Activated CD4-positive, alpha-beta T cell treated with anti-CD3 and anti-CD28 coated beads, Interleukin-2, Interleukin-4, amounts not matched to agents 100 ng/mL and 50 ng/mL, durations not matched to agents 16 hours and 8 hours (primary cell): Measurements from ENCODE around the gene EGLN1.
"Not testable (repeated sequence)": the region's sequence is repeated elsewhere in the genome, so short reads cannot be mapped to it uniquely, and the experiment has no call there.

ENCODE experiments used
- DNase-seq: peaks from one replicate; pipeline ENCODE4 v3.0.0-alpha.2; 2020; ENCODE audit warnings: low spot score

EGLN1 gene

DNA sequence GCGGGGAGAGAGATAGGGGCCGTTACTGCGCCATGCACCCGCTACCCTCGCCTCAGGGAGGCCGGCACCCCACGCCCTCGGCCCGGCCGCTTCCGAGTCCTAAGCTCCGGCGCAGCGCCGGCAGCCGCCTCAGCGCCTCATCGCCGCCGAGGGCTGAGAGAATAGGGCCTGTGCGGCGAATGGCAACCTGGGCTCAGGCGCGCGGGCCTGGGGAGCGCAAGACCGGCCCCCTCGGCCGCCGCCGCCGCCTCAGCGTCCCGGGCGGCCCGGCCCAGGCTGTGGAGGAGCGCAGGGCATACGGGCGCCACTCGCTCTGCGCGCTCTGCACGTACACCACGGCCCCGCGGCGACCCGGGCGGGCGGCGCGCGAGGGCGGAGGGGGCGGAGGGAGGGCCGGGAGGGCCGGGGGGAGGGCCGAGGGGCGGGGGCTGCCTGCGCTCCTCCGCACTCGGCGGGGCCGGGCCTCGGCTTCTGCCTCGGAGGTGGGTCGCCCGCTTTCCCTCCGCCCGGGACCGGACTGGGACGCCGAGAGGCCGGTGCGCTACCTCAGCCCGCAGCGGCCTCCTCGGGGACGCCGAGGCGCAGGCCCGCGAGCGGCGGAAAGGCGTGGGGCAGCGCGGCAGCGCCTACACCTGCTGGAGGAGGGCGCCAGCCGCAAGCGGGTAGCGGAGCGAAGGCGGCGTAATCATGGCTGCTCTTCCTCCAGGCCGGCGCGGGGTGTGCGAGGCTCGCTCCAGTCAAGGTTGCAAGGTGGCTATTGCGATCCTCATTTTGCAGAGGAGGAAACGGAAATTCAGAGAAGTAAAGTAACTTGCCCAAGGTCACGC is at the start of gene EGLN1:
TSS of gene EGLN1 (minus strand) at position 317 of the 827 bp plus-strand sequence. CDS start 399 bp downstream, outside the sequence.
- DNase-seq, result peak; percentile 83

DNA sequence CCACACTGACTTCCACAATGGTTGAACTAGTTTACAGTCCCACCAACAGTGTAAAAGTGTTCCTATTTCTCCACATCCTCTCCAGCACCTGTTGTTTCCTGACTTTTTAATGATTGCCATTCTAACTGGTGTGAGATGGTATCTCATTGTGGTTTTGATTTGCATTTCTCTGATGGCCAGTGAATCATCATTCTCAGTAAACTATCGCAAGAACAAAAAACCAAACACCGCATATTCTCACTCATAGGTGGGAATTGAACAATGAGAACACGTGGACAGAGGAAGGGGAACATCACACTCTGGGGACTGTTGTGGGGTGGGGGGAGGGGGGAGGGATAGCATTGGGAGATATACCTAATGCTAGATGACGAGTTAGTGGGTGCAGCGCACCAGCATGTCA is 49.4 kb upstream of the EGLN1 start:
- DNase-seq, result not testable (repeated sequence)

GRCh38 chr1:231471027-231471426 is 48.9 kb upstream of the EGLN1 start:
- DNase-seq, result not testable (repeated sequence)

DNA sequence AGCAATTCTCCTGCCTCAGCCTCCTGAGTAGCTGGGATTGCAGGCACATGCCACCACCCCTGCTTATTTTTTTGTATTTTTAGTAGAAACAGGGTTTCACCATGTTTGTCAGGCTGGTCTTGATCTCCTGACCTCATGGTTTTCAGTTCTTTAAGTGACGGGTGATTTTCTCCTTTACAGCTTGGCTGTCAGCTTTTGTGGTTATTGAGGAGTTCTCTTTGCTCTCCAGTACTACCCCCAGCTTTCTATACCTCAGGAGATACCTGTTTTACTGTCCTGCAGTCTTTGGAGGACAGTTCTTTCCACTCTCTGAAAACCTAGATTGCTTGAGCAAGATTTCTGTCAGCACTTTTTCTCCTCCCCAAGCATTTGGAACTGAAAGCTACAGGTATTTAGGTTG is 45.9 kb upstream of the EGLN1 start:
- DNase-seq, result no peak

DNA sequence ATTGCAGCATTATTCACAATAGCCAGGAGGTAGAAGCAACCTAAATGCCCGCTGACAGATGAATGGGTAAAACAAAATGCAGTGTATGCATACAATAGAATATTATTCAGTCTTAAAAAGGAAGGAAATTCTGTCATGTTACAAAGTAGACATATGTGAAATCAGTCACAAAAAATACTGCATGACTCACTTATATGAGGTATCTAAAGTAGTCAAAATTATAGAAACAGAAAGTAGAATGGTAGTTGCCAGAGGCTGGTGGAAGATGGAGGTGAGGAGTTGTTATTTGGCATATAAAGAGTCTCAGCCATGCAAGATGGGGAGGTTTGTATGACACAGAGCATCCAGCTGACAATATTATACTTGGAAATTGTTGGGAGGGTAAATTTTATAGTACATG is 43.0 kb upstream of the EGLN1 start:
- peak; percentile 49 for DNase-seq

DNA sequence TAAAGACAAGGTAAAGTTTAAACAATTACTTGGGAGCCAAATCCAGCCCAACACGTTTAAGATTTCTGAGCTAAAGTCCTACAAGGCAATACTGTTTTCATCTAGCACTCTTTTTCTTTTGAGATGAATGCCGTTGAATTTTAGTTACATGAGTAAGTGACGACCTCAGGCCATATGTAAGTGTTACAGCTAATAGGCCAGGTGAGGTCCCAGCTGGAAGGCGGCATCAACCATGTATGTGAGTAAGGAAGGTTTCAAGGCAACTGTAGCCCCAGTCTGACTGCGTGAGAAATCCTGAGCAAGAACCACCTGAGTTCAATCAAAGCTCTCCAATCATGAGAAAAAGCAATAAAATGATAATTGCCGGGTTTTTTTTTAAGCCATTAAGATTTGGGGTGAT is 41.5 kb upstream of the EGLN1 start:
- no peak for DNase-seq

DNA sequence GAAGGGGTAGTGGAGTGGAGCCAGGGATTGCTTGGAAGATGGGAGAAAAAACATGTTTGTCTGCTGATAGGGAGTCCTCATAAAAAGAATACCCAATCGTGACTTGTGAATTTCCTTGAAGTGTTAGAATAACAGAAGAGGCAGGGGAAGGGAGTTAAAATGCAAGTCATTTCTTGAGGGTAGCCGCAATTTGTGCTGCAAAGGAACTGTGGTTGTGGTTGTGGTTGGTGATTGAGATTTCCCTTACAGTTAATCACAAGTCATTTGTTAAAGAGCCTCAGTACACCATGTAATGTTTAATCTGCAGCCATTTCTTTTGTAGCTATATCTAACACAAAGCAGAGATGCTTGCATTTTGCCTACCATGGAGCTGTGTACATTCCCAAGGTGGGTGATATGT is 38.5 kb upstream of the EGLN1 start:
- DNase-seq, result peak; percentile 90

DNA sequence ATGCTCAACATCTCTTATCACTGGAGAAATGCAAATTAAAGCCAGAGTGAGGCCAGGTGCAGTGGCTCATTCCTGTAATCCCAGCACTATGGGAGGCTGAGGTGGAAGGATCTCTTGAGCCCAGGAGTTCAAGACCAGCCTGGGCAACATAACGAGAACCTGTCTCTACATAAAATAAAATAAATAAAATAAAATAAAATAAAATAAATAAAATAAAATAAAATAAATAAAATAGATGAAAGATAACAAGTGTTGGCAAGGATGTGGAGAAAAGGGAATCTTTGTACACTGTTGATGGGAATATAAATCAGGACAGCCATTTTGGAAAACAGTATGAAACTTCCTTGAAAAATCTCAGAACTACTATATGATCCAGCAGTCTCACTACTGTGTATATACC is 37.4 kb upstream of the EGLN1 start:
- DNase-seq, result not testable (repeated sequence)

GRCh38 chr1:231457956-231458355 is 35.9 kb upstream of the EGLN1 start:
- DNase-seq, result not testable (repeated sequence)

- DNase-seq, result not testable (repeated sequence)
These were observed 32.0 kb upstream of the EGLN1 start for GRCh38 chr1:231454133-231454532.

GRCh38 chr1:231446138-231446537 is 24.1 kb upstream of the EGLN1 start:
- DNase-seq, result no peak

GRCh38 chr1:231444059-231444458 is 22.0 kb upstream of the EGLN1 start:
- no peak for DNase-seq

GRCh38 chr1:231443363-231443762 is 21.3 kb upstream of the EGLN1 start:
- DNase-seq, result no peak

- no peak for DNase-seq
These were observed 20.6 kb upstream of the EGLN1 start for GRCh38 chr1:231442735-231443134.

GRCh38 chr1:231432996-231433395 is 10.9 kb upstream of the EGLN1 start:
- no peak for DNase-seq

DNA sequence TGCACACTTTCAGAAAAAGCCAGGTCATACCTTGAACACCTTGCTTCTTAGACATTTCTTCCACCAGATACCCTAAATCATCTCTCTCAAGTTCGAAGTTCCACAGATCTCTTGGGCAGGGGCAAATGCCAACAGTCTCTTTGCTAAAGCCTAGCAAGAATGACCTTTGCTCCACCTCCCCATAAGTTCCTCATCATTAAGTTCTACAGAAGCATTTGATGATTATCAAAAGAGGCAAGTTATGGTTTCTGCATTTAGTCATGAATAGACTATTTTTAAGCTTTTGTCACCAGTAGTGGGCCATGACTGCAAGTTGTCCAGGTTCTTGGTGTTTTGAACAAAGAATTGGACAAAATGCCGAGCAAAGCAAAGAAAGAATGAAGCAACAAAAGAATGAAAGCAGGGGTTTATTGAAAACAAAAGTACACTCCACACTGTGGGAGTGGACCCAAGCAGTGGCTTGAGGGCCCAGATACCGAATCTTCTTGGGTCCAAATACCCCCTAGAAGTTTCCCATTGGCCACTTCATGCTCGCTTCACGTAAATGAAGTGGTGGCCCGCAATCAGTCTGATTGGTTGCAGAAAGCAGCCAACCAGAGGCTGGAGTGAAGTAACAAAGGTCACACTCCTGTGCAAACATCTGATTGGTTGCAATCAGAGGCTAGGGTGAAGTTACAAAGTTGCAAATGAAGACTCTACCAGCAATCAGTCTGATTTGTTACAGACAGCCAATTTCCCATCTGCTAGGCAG is 9.8 kb upstream of the EGLN1 start:
- DNase-seq, result no peak

DNA sequence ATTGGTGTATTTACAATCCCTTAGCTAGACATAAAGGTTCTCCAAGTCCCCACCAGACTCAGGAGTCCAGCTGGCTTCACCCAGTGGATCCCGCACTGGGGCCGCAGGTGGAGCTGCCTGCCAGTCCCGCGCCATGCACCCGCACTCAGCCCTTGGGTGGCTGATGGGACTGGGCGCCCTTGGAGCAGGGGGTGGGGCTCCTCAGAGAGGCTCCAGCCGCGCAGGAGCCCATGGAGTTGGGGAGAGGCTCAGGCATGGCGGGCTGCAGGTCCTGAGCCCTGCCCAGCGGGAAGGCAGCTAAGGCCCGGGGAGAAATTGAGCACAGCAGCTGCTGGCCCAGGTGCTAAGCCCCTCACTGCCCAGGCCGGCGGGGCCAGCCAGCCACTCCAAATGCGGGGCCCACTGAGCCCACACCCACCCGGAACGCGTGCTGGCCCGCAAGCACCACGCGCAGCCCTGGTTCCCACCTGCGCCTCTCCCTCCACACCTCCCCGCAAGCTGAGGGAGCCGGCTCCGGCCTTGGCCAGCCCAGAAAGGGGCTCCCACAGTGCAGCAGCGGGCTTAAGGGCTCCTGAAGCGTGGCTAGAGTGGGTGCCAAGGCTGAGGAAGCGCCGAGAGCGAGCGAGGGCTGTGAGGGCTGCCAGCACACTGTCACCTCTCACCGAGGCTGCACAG is 8.7 kb upstream of the EGLN1 start:
- not testable (repeated sequence) for DNase-seq

GRCh38 chr1:231428377-231428776 is 6.3 kb upstream of the EGLN1 start:
- no peak for DNase-seq

- no peak for DNase-seq
These were observed 3.1 kb upstream of the EGLN1 start for GRCh38 chr1:231424950-231425805.

GRCh38 chr1:231423648-231424047 is 1.6 kb upstream of the EGLN1 start:
- DNase-seq, result no peak

DNA sequence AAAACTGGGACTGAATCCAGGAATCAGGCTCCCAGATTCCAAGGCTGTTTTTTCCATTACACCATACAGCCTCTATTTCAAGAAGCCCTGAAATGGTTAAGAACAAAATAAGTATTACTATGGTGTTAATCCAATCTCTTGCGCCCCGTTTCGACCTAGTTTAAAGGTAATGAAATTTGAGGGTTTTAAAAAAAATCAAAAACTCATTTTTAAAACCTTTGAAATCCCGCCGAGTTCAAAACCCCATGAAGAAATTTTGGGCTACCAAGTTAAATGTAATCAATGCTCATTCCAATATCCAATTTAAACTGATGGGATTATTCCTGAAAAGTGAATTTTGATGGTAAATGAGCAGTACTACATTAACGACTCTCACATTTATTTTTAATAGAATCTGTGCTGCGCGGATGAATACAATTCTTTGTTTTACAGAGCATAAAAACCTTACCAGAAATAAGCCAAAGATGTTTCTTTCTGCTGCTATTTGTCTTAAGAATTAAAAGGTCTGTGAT is 767 bp upstream of the EGLN1 start:
- no peak for DNase-seq
